SK-N-SH (cell line): ENCODE data around the gene SSTR3. TPM values are rescaled to one million over a fixed set of nuclear protein-coding genes. Genes with fewer than 3 reads are reported as not detected.

ENCODE experiments used
- CTCF ChIA-PET: fragments of 300-600, 350-600 bp; formaldehyde crosslinking; extraction: SDS; loops from one replicate; lab custom pipeline; 2021; lab: Yijun Ruan, JAX
- POLR2A ChIA-PET: fragments of 350-600 bp; sonication (Branson Sonifier 250); formaldehyde crosslinking; extraction: SDS; loops from one replicate; lab custom pipeline; 2020; ENCODE audit warnings: antibody characterized with exemption, inconsistent platforms; lab: Yijun Ruan, JAX
- DNase-seq: peaks from one replicate; pipeline ENCODE4 v3.0.0; 2012
- H2AFZ ChIP-seq: fragments of 200-600 bp; sonication (generic); 2 replicates; pipeline ENCODE4 v1.8.1; 2016; ENCODE audit warnings: antibody characterized with exemption, mild to moderate bottlenecking, low read depth
- H3F3A ChIP-seq: fragments of 200-600 bp; sonication (generic); replicated peaks from 2 replicates; pipeline ENCODE3; 2016; ENCODE audit warnings: antibody characterized with exemption, mild to moderate bottlenecking; ENCODE audit not compliant: insufficient read depth
- H3K27ac ChIP-seq, 2 experiments: fragments of 200-500 bp in 1 of 2; fragments of 200-600 bp in 1 of 2; sonication (Bioruptor generic) in 1 of 2; sonication (generic), shearing (Covaris generic) in 1 of 2; 2 replicates each; pipeline versions ENCODE4 v1.5.1 to v1.6.1; 2014 to 2016; ENCODE audit warnings: low read depth in 2 of 2, inconsistent platforms in 1 of 2, low read length in 1 of 2, mild to moderate bottlenecking in 1 of 2, mixed read lengths in 1 of 2
- H3K27me3 ChIP-seq: fragments of 200-600 bp; sonication (generic), shearing (Covaris generic); 2 replicates; pipeline ENCODE4 v1.6.1; 2016; ENCODE audit warnings: mixed run types; ENCODE audit not compliant: insufficient read depth
- H3K36me3 ChIP-seq, 2 experiments: fragments of 200-500 bp in 1 of 2; fragments of 200-600 bp in 1 of 2; sonication (Bioruptor generic) in 1 of 2; sonication (generic) in 1 of 2; replicated peaks in 1 of 2; 2 replicates each; pipeline versions ENCODE3 to v1.5.1; 2014 to 2016; ENCODE audit warnings: low read length in 1 of 2, mild to moderate bottlenecking in 1 of 2; ENCODE audit not compliant: insufficient read depth in 2 of 2, control insufficient read depth in 1 of 2
- H3K4me1 ChIP-seq, 2 experiments: fragments of 200-500 bp in 1 of 2; fragments of 200-600 bp in 1 of 2; sonication (Bioruptor generic) in 1 of 2; sonication (generic), shearing (Covaris generic) in 1 of 2; 2 replicates each; pipeline versions ENCODE4 v1.5.1 to v1.6.1; 2014 to 2016; ENCODE audit warnings: low read depth in 1 of 2, low read length in 1 of 2, mixed run types in 1 of 2; ENCODE audit not compliant: insufficient read depth in 2 of 2, control insufficient read depth in 1 of 2
- H3K4me2 ChIP-seq: fragments of 200-600 bp; sonication (generic), shearing (Covaris generic); 2 replicates; pipeline ENCODE4 v1.6.1; 2017; ENCODE audit warnings: mixed run types
- H3K4me3 ChIP-seq, 2 experiments: fragments of 200-500 bp in 1 of 2; fragments of 200-600 bp in 1 of 2; sonication (Bioruptor generic) in 1 of 2; sonication (generic), shearing (Covaris generic) in 1 of 2; 2 replicates each; pipeline versions ENCODE4 v1.5.1 to v1.8.1; 2014 to 2016; ENCODE audit warnings: low read depth in 2 of 2, inconsistent platforms in 1 of 2, low read length in 1 of 2, mild to moderate bottlenecking in 1 of 2, mixed read lengths in 1 of 2, moderate library complexity in 1 of 2
- H3K79me2 ChIP-seq: fragments of 200-600 bp; sonication (generic); 2 replicates; pipeline ENCODE4 v1.8.1; 2017; ENCODE audit warnings: mild to moderate bottlenecking; ENCODE audit not compliant: insufficient read depth
- H3K9ac ChIP-seq: fragments of 200-600 bp; sonication (generic); 2 replicates; pipeline ENCODE4 v1.6.1; 2017; ENCODE audit warnings: mixed run types
- H3K9me2 ChIP-seq: fragments of 200-600 bp; sonication (generic); 2 replicates; pipeline ENCODE4 v1.6.1; 2017; ENCODE audit warnings: mixed run types
- H3K9me3 ChIP-seq: fragments of 200-600 bp; sonication (generic); 2 replicates; pipeline ENCODE4 v1.6.1; 2017; ENCODE audit warnings: mixed run types, mild to moderate bottlenecking, moderate library complexity
- H4K20me1 ChIP-seq: fragments of 200-600 bp; sonication (generic); 2 replicates; pipeline ENCODE4 v1.6.1; 2017; ENCODE audit warnings: mild to moderate bottlenecking, mixed run types; ENCODE audit not compliant: insufficient read depth
- CTCF ChIP-seq: fragments of 200-600 bp; sonication (generic); IDR thresholded peaks from 2 replicates; pipeline ENCODE4 v1.6.1; 2017; ENCODE audit warnings: antibody characterized with exemption, mild to moderate bottlenecking, moderate library complexity
- EP300 ChIP-seq, 2 experiments: IDR thresholded peaks; 2 replicates each; pipeline versions ENCODE4 v1.4.0 to v1.6.1; 2012; ENCODE audit warnings: borderline replicate concordance in 1 of 2, low read depth in 1 of 2, low read length in 1 of 2
- EZH2phosphoT487 ChIP-seq: fragments of 200-600 bp; sonication (generic); IDR thresholded peaks from 2 replicates; pipeline ENCODE4 v1.6.1; 2017; ENCODE audit warnings: low read depth, mixed run types, mild to moderate bottlenecking, antibody characterized with exemption, moderate library complexity, borderline replicate concordance
- FOSL2 ChIP-seq: IDR thresholded peaks from 2 replicates; pipeline ENCODE4 v1.4.0; 2012; ENCODE audit warnings: low read depth, mild to moderate bottlenecking, moderate library complexity, borderline replicate concordance
- GABPA ChIP-seq: IDR thresholded peaks from 2 replicates; pipeline ENCODE4 v1.4.0; 2012; ENCODE audit warnings: low read depth, mild to moderate bottlenecking
- IRF3 ChIP-seq: fragments of 150-350 bp; IDR thresholded peaks from 2 replicates; pipeline ENCODE4 v1.6.1; 2016; ENCODE audit warnings: mild to moderate bottlenecking, low read depth, low read length
- JUND ChIP-seq: IDR thresholded peaks from 2 replicates; pipeline ENCODE4 v1.4.0; 2012
- MAX ChIP-seq: IDR thresholded peaks from 2 replicates; pipeline ENCODE4 v1.4.0; 2012; ENCODE audit warnings: low read depth
- MEF2A ChIP-seq: IDR thresholded peaks from 2 replicates; pipeline ENCODE4 v1.4.0; 2012; ENCODE audit warnings: low read depth, borderline replicate concordance
- NRF1 ChIP-seq: IDR thresholded peaks from 2 replicates; pipeline ENCODE4 v1.6.1; 2012; ENCODE audit warnings: low read depth, mild to moderate bottlenecking, low read length
- PBX3 ChIP-seq: IDR thresholded peaks from 2 replicates; pipeline ENCODE4; 2012
- POLR2AphosphoS5 ChIP-seq: IDR thresholded peaks from 2 replicates; pipeline ENCODE4 v1.6.1; 2012; ENCODE audit warnings: low read depth, low read length
- RAD21 ChIP-seq: IDR thresholded peaks from 2 replicates; pipeline ENCODE4 v1.6.1; 2012; ENCODE audit warnings: mild to moderate bottlenecking, low read length
- RXRA ChIP-seq: IDR thresholded peaks from 2 replicates; pipeline ENCODE4 v1.4.0; 2012; ENCODE audit warnings: low read depth, mild to moderate bottlenecking, borderline replicate concordance
- SIN3A ChIP-seq: IDR thresholded peaks from 2 replicates; pipeline ENCODE4 v1.6.1; 2012; ENCODE audit warnings: low read depth, mild to moderate bottlenecking, low read length, moderate library complexity, borderline replicate concordance
- TAF1 ChIP-seq: IDR thresholded peaks from 2 replicates; pipeline ENCODE4 v1.6.1; 2012; ENCODE audit warnings: low read depth, mild to moderate bottlenecking, low read length, moderate library complexity, borderline replicate concordance
- TCF12 ChIP-seq: IDR thresholded peaks from 2 replicates; pipeline ENCODE4 v1.4.0; 2012
- USF1 ChIP-seq: IDR thresholded peaks from 2 replicates; pipeline ENCODE4 v1.4.0; 2012; ENCODE audit warnings: low read depth, borderline replicate concordance
- ZBTB33 ChIP-seq: IDR thresholded peaks from 2 replicates; pipeline ENCODE4 v1.4.0; 2012; ENCODE audit warnings: low read depth, borderline replicate concordance
- WGBS: methylation state at CpG from one replicate; pipeline ENCODE4 v1.1.6; 2017; ENCODE audit warnings: low lambda C conversion rate; 5-methylcytosine and 5-hydroxymethylcytosine counted together
- polyA plus RNA-seq, 3 experiments: library from polyadenylated mRNA; depleted of rRNA; stranded (reverse); fragments of >200 nt; gene quantifications; 2 replicates each; pipeline ENCODE4 v1.2.3, GENCODE V29; 2012

SSTR3 gene
- polyA plus RNA-seq, 1 of the 3 experiments (the other 2 are of a cell fraction) = not detected

- TF ChIP-seq RXRA (no peak), JUND (no peak), RAD21 (no peak), ZBTB33 (no peak), CTCF (no peak), GABPA (no peak), EP300 (IDR thresholded peaks at IDR 0.05; ENCODE audit: borderline replicate concordance in 1 of 2, low read depth in 1 of 2, low read length in 1 of 2) (no peak), TCF12 (no peak), IRF3 (no peak), MAX (no peak), PBX3 (no peak), EZH2phosphoT487 (no peak), MEF2A (no peak), NRF1 (no peak), USF1 (no peak), POLR2AphosphoS5 (no peak), FOSL2 (no peak), TAF1 (no peak), SIN3A (no peak)
- ChIA-PET CTCF (interaction anchor here (0.7 to 8.0 kb wide), 14 partner anchors 8 to 299 kb away, joined by 3 to 156 read pairs (median 6); partner anchors contain the start of genes C1QTNF6 and TMPRSS6), POLR2A (no interaction called here)
- Histone ChIP-seq H3K36me3 (no peaks in the 10 kb centered on the region), H3F3A (no peaks in the 10 kb centered on the region), H3K4me3 (no peak overlapping the region), H2AFZ (no peak overlapping the region), H3K4me2 (no peak overlapping the region), H3K9me3 (no peaks in the 10 kb centered on the region), H3K27ac (peak overlapping the region in 1 of 2 experiments; percentile 22; a peak in 2 of 4 replicates), H3K9ac (no peak overlapping the region), H3K27me3 (no peaks in the 10 kb centered on the region), H4K20me1 (no peaks in the 10 kb centered on the region), H3K4me1 (peaks cover 0 to 17% of the 10 kb centered on the region in 2 experiments; a peak in 1 of 4 replicates), H3K79me2 (no peaks in the 10 kb centered on the region), H3K9me2 (no peaks in the 10 kb centered on the region)
- no peak for DNase-seq
- WGBS = 84% methylated on average over 7 of the region's 9 CpGs
Measured at GRCh38 chr22:37165066-37165465, 47.2 kb downstream of the SSTR3 start.
